Natural killer cell treated with Interleukin-12 subunit alpha and Interleukin-12 subunit beta and Interleukin-15 and Interleukin-18, amount 100 ng/mL, for 72 hours (primary cell): ENCODE results near the gene EDIL3. TPM values are rescaled to one million over a fixed set of nuclear protein-coding genes. Genes with fewer than 3 reads are reported as not detected.

ENCODE experiments used
- ATAC-seq, 2 donors: fragments of 150-1000 bp; cut with Tn5 transposase in 1 of 2; sonication (Bioruptor Pico), chemical (Tn5 transposase) in 1 of 2; 2 replicates each; pipeline ENCODE4 v1.10.0; 2021
- DNase-seq: peaks from one replicate; pipeline ENCODE4 v3.0.0; 2022; ENCODE audit warnings: low spot score
- H3K27ac Mint-ChIP-seq, 2 donors: 1 replicate in 1 of 2; 2 replicates in 1 of 2; pipeline ENCODE4 v1.8.0; 2022; ENCODE audit warnings: mixed read lengths in 2 of 2, mild to moderate bottlenecking in 1 of 2, moderate library complexity in 1 of 2
- H3K27me3 Mint-ChIP-seq, 2 donors: 1 replicate in 1 of 2; 2 replicates in 1 of 2; pipeline ENCODE4 v1.8.0; 2022; ENCODE audit warnings: mixed read lengths in 2 of 2
- H3K36me3 Mint-ChIP-seq: one replicate; pipeline ENCODE4 v1.8.0; 2022; ENCODE audit warnings: mixed read lengths
- H3K4me1 Mint-ChIP-seq, 2 donors: 1 replicate in 1 of 2; 2 replicates in 1 of 2; pipeline ENCODE4 v1.8.0; 2022; ENCODE audit warnings: low read depth in 2 of 2, mixed read lengths in 2 of 2, mild to moderate bottlenecking in 1 of 2
- H3K4me3 Mint-ChIP-seq: one replicate; pipeline ENCODE4 v1.8.0; 2022; ENCODE audit warnings: mixed read lengths
- H3K9me3 Mint-ChIP-seq: 2 replicates; pipeline ENCODE4 v1.8.0; 2022; ENCODE audit warnings: mixed read lengths
- total RNA-seq, 2 donors: library from RNA; stranded (reverse); gene quantifications; one replicate each; pipeline ENCODE4 v1.2.3, GENCODE V29; 2022

EDIL3 gene
- total RNA-seq, 2 donors from 2014 or later, result not detected

GRCh38 chr5:84113246-84114105 is 271.2 kb downstream of the EDIL3 start:
- Mint-ChIP-seq H3K9me3 (peaks cover 8% of the 10 kb centered on the region), H3K4me3 (no peak overlapping the region), H3K27me3 (no peaks in the 10 kb centered on the region), H3K36me3 (no peaks in the 10 kb centered on the region), H3K4me1 (no peaks in the 10 kb centered on the region), H3K27ac (no peak overlapping the region)
- DNase-seq (no peak), ATAC-seq (no peak)

- peaks cover 14% of the 10 kb centered on the region for H3K9me3 Mint-ChIP-seq
- H3K4me1 Mint-ChIP-seq, result no peaks in the 10 kb centered on the region
- no peaks in the 10 kb centered on the region for H3K27me3 Mint-ChIP-seq
- DNase-seq (no peak), ATAC-seq (no peak)
- no peaks in the 10 kb centered on the region for H3K36me3 Mint-ChIP-seq
- no peak overlapping the region for H3K4me3 Mint-ChIP-seq
- no peak overlapping the region for H3K27ac Mint-ChIP-seq
Measured at GRCh38 chr5:84092738-84093137, 291.9 kb downstream of the EDIL3 start.

- ATAC-seq (no peak), DNase-seq (no peak)
- Mint-ChIP-seq H3K4me1 (no peaks in the 10 kb centered on the region), H3K9me3 (peaks cover 14% of the 10 kb centered on the region), H3K4me3 (no peak overlapping the region), H3K36me3 (no peaks in the 10 kb centered on the region), H3K27me3 (no peaks in the 10 kb centered on the region), H3K27ac (no peak overlapping the region)
Measured at GRCh38 chr5:84091127-84091799, 293.4 kb downstream of the EDIL3 start.

GRCh38 chr5:84088996-84089395 is 295.7 kb downstream of the EDIL3 start:
- H3K4me3 Mint-ChIP-seq, result no peak overlapping the region
- no peak for DNase-seq
- H3K27ac Mint-ChIP-seq, result no peak overlapping the region
- no peak for ATAC-seq
- no peaks in the 10 kb centered on the region for H3K27me3 Mint-ChIP-seq
- H3K36me3 Mint-ChIP-seq, result no peaks in the 10 kb centered on the region
- no peaks in the 10 kb centered on the region for H3K4me1 Mint-ChIP-seq
- H3K9me3 Mint-ChIP-seq, result peaks cover 9% of the 10 kb centered on the region

DNA sequence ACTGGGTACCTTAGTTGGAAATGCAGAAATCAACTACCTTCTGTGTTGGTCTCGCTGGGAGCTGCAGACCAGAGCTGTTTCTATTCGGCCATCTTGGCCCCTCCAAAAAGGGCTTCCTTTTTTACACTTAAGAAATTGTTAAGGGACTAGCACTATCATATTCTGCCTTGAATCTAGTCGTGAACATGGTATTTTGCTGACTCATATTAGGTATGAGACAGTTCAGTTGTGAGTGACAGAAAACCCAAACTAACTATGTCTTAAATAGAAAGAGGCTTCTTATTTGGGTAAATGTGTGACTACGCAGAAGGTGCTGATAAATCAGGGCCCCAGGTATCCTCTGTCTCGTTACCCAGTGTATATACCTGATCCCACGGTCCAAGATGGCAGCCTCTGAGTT is 298.2 kb downstream of the EDIL3 start:
- Mint-ChIP-seq H3K4me1 (no peaks in the 10 kb centered on the region), H3K27ac (no peak overlapping the region), H3K27me3 (no peaks in the 10 kb centered on the region), H3K4me3 (no peak overlapping the region), H3K36me3 (no peaks in the 10 kb centered on the region), H3K9me3 (peaks cover 5% of the 10 kb centered on the region)
- DNase-seq, result no peak
- no peak for ATAC-seq

DNA sequence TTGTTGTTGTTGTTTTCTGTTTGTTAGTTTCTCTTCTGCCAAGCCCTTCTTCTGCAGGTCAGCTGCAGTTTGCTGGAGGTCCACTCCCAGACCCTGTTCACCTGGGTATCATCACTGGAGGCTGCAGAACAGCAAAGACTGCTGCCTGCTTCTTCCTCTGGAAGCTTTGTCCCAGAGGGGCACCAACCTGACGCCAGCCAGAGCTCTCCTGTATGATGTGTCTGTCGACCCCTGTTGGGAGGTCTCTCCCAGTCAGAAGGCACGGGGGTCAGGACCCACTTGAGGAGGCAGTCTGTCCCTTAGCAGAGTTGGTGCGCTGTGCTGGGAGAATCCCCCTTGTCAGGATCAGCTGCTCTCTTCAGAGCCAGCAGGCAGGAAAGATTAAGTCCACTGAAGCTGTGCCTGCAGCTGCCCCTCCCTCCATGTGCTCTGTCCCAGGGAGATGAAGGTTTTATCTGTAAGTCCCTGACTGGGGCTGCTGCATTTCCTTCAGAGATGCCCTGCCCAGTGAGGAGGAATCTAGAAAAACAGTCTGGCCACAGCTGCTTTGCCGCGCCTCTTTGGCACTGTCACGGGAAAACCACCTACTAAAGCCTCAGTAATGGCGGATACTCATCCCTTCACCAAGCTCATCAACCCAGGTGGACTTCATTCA is 299.2 kb downstream of the EDIL3 start:
- Mint-ChIP-seq H3K36me3 (no peaks in the 10 kb centered on the region), H3K4me3 (no peak overlapping the region), H3K27me3 (no peaks in the 10 kb centered on the region), H3K9me3 (peaks cover 5% of the 10 kb centered on the region), H3K27ac (no peak overlapping the region), H3K4me1 (no peaks in the 10 kb centered on the region)
- DNase-seq (no peak), ATAC-seq (no peak)

- ATAC-seq, result no peak
- DNase-seq, result no peak
- Mint-ChIP-seq H3K9me3 (peaks cover 3% of the 10 kb centered on the region), H3K27me3 (no peaks in the 10 kb centered on the region), H3K4me1 (no peaks in the 10 kb centered on the region), H3K36me3 (no peaks in the 10 kb centered on the region), H3K4me3 (no peak overlapping the region), H3K27ac (no peak overlapping the region)
Measured at GRCh38 chr5:84080908-84081307, 303.8 kb downstream of the EDIL3 start.

GRCh38 chr5:84072339-84072738 is 312.3 kb downstream of the EDIL3 start:
- no peak overlapping the region for H3K27ac Mint-ChIP-seq
- peaks cover 4% of the 10 kb centered on the region for H3K9me3 Mint-ChIP-seq
- H3K4me1 Mint-ChIP-seq, result no peaks in the 10 kb centered on the region
- no peaks in the 10 kb centered on the region for H3K36me3 Mint-ChIP-seq
- no peak overlapping the region for H3K4me3 Mint-ChIP-seq
- H3K27me3 Mint-ChIP-seq, result no peaks in the 10 kb centered on the region
- DNase-seq (no peak), ATAC-seq (no peak)

DNA sequence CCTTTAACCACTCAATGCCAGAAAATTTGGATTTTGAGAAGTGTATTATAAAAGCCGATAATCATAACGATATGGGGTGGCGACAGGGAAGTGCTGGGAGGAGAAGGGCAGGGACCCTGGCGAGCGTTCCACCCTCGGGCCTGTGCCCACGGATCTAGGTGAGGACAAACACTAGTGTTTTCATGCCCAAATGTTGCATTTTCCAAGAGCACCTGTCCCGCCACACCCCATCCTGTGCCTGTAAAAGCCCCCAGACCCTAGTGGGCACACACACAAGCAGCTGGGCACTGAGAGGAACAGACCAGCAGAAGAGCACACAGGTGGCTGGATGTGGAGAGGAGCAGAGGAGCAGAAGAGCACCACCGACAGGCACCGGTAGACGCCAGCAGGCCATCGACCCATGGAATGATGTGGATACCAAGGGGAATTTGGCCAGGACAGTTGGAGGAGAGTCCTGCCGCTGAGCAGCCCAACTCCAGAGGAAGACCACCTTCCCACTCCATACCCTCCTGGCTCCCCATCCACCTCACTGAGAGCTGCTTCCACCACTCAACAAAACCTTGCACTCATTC is 315.0 kb downstream of the EDIL3 start:
- Mint-ChIP-seq H3K27ac (no peak overlapping the region), H3K4me3 (no peak overlapping the region), H3K4me1 (no peaks in the 10 kb centered on the region), H3K27me3 (no peaks in the 10 kb centered on the region), H3K9me3 (peaks cover 4% of the 10 kb centered on the region), H3K36me3 (no peaks in the 10 kb centered on the region)
- DNase-seq (no peak), ATAC-seq (no peak)

DNA sequence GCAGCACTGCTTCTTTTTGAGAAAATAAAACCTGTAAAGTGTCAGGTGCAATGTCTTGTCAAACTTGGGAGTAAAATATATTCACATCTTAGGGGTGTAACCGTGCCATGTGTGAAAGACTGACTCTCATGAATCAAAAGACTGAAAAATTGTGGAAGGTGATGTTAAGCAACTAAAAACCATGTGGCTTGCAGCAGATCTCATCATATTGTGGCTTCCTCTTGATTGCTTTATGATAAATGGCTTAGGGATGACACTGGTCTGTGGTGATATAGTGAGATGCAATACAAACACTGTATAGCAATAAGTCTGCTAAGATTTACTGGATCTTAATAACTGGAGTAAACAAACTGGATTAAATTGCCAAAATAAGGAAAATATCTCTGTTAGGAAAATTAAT is 321.6 kb downstream of the EDIL3 start:
- no peak for DNase-seq
- H3K27ac Mint-ChIP-seq, result no peak overlapping the region
- peaks cover 13% of the 10 kb centered on the region for H3K9me3 Mint-ChIP-seq
- no peaks in the 10 kb centered on the region for H3K36me3 Mint-ChIP-seq
- no peaks in the 10 kb centered on the region for H3K4me1 Mint-ChIP-seq
- no peak for ATAC-seq
- no peak overlapping the region for H3K4me3 Mint-ChIP-seq
- no peaks in the 10 kb centered on the region for H3K27me3 Mint-ChIP-seq

DNA sequence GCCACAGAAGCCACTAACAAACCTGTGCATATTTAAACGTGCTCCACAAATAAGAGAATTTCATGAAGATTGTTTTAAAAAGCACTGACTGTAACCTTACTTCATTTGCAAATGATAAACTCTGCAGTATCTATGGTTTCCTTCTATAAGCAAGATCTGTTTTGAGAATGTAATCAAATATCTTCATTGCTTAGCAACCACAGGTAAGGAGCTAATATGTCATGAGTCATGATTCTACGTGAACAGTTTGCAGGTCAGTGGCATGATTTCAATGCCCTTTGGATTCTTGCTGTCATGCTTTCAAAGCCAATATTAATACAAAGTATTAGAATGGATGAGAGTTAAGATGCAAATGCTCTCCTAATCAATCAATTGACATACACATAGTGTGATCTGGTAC is 325.0 kb downstream of the EDIL3 start:
- no peaks in the 10 kb centered on the region for H3K4me1 Mint-ChIP-seq
- H3K27ac Mint-ChIP-seq, result no peak overlapping the region
- DNase-seq, result no peak
- no peak overlapping the region for H3K4me3 Mint-ChIP-seq
- no peaks in the 10 kb centered on the region for H3K36me3 Mint-ChIP-seq
- peaks cover 16% of the 10 kb centered on the region for H3K9me3 Mint-ChIP-seq
- H3K27me3 Mint-ChIP-seq, result no peaks in the 10 kb centered on the region
- ATAC-seq, result no peak

DNA sequence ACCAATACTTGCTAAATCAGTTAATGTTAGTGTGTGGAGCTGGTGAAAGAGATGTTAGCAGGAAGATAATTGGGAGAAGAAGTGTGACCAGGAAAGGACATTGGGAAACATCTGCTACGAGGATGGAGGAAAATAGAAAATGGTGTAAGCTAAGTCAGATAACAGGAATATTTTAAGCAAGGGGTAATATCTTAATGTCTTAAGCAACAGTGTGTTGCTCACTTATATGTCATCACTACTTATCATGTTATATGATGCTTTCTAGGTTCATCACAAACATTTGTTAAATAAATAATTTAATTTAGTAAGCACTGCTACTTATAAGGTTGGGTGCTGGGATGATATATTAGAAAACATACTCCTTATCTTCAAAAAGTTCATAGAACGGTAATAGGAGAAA is 326.1 kb downstream of the EDIL3 start:
- Mint-ChIP-seq H3K9me3 (peaks cover 16% of the 10 kb centered on the region), H3K4me3 (no peak overlapping the region), H3K4me1 (no peaks in the 10 kb centered on the region)

DNA sequence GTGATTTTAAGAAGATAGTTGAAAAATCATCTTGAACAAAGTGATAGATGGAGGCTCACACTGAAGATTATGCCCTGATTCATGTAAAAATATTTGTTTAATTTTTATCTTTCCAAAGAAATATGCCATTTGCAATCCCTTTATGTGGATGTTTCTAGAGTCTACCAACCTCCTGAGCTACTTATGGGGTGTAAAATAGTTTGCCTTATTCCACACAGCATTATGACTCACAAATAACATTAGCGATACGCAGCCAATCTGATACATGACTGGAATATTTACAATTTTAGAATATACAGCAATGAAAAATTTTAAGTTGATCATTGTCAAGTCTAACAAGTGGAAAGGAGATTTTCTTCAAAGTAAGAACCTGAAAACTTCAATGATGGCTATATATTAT is 327.5 kb downstream of the EDIL3 start:
- ATAC-seq (no peak), DNase-seq (no peak)
- Mint-ChIP-seq H3K4me3 (no peak overlapping the region), H3K27ac (no peak overlapping the region), H3K36me3 (peaks cover 6% of the 10 kb centered on the region), H3K9me3 (peaks cover 23% of the 10 kb centered on the region), H3K4me1 (no peaks in the 10 kb centered on the region), H3K27me3 (no peaks in the 10 kb centered on the region)

More for the DNA sequence above, 326.1 kb downstream of the EDIL3 start:
- H3K36me3 Mint-ChIP-seq, result no peaks in the 10 kb centered on the region
- no peak overlapping the region for H3K27ac Mint-ChIP-seq
- ATAC-seq, result no peak
- H3K27me3 Mint-ChIP-seq, result no peaks in the 10 kb centered on the region
- DNase-seq, result no peak

DNA sequence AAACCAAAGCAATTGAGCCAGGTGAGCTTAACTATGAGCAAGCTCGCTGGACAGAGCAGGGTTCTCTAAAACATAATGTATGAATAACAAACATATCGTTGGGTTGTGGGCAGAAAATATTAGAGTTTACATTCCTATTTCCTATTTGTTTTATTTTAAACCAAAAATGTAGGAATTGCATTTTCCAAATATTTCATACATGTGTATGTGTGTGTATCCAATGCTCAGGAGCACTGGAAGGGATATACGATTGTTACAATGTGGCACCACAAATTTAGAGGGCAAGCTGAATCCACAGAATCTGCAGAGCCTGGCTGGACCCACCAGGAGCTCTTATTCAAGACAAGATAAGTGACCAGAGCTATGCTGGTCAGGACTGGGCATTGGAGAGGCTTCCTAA is 338.7 kb downstream of the EDIL3 start:
- ATAC-seq, result no peak
- no peaks in the 10 kb centered on the region for H3K27me3 Mint-ChIP-seq
- DNase-seq, result no peak
- no peak overlapping the region for H3K27ac Mint-ChIP-seq
- peaks cover 8% of the 10 kb centered on the region for H3K9me3 Mint-ChIP-seq
- H3K4me3 Mint-ChIP-seq, result no peak overlapping the region
- no peaks in the 10 kb centered on the region for H3K4me1 Mint-ChIP-seq
- no peaks in the 10 kb centered on the region for H3K36me3 Mint-ChIP-seq
